ENCODE results near the gene ERN1.

The ERN1 gene

GRCh38 chr17:64095144-64095882 is 34.6 kb downstream of the ERN1 start:
- DNase-seq: peak in 35 of 42 donors; percentile 8 to 83 (median 38)
- intact Hi-C loops (cut with DNase I): no loop called here

- intact Hi-C loops (cut with DNase I): no loop called here
- DNase-seq: no peak
Observed at GRCh38 chr17:64094412-64094811, 35.5 kb downstream of the ERN1 start.

DNA sequence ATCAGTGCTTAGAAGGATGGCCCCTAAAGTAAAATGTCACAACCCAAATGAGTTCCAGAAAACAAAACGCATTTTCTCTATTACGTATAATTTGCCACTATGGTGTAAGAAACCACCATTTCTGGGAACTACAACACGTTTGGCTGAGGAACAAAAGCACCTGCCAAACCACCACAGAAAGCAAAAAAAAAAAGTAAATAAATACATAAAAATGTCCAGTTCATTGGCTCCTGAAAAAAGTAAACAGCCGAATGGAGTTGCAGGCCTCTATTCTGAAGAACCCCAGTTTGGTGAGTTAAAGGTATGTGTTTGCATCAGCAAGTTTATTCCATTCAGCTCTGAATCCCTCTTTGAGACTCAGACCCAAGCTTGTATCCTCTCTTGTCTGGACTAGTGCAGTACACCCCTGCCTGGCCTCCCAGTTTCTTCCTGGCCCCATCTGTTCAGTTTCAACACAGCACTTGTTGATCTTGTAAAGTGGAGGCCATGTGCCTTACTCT is 36.9 kb downstream of the ERN1 start:
- no peak for DNase-seq
- intact Hi-C loops (cut with DNase I): no loop called here

DNA sequence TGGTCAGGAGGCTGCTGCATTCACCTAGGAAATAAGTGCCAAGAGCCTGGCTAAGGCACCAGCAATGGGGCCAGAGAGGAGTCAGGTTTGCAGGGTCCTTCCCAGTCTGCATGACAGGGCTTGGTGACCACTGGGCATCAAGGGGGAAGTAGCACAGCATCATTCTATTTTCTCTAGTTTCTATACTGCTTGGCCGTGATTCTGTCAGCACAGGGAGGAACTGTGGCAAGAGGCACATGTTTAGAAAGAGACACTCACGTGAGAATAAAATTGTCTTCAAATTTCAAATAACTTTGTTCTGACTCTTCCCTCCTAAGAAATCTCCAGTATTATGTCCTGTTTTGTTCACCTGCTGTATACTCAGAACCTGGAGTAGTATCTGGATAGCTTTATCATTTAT is 37.8 kb downstream of the ERN1 start:
- DNase-seq: no peak
- intact Hi-C loops (cut with DNase I): no loop called here

- no peak for DNase-seq
- intact Hi-C loops (cut with DNase I): no loop called here
Observed at GRCh38 chr17:64091571-64091970, 38.4 kb downstream of the ERN1 start.

DNA sequence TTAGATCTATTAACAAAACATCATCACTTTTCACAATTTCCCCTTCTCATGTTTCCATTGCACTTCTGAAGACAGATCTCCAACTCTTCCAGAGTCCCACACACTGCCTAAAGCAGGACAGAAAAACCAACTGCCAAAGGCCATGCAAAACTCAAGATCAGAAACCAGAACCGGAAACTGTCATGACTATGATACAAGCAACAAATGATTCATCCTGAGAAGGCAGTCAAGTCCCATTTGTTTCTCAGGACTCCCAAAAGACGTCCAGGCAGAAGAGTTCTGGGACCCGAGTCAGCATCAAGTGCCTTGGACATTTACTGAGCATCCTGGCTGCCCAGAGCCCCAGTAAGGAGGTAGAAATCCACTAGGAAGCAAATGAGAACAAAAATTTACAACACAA is 38.8 kb downstream of the ERN1 start:
- DNase-seq: no peak
- intact Hi-C loops (cut with DNase I): no loop called here

- DNase-seq: no peak
- intact Hi-C loops (cut with DNase I): no loop called here
Observed at GRCh38 chr17:64090144-64090543, 39.8 kb downstream of the ERN1 start.

DNA sequence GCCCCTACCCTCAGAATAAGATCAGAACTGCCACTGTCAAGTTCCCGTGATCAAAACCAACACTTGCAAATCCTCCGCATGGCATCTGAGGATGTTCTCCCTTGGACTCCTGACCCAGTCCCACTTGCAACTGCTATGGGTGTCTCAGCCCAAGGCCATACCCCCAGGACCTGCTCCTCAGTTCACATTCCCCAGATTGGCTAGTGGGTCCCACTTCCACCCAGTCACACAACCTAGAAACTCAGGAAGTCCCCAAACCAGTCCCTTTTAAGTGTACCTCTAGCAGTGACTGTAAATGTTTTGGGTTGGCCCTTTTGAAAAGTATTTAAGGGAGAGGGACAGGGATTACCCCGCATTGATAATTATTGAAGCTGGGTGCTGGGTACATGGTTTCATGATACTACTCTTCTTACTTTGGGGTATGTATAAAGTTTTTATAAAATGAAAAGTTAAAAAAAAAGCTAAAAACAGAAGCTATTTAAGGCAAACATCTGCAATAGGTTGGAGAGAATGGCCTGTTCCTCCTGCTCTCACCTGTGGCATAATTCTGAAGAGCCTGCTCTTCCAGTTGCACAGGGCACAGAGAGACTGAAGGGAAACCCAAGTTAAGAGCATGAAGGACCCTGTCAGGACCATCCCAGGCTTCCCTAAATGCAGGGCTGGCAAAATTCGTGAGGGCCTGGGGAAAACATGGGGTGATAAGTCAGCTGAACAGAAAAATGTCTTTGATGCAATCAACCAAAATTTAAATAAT is 42.5 kb downstream of the ERN1 start:
- intact Hi-C loops (cut with DNase I): no loop called here

DNA sequence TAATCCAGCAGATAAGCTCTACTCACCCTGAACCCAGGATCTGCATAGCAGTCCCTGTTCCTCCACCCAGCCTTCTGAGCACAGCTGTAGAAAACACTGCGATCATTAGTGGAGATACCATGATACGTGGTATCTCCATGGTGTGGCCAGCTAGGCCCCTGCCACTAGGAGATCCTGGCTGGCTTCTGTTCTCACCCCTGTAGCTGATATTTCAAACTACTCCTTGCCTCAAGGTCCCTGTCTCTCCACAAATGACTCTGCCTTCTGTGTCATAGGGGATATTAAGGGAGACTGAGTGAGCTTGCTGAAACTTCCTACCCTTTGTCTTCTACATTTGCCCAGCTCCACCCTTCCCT is 44.3 kb downstream of the ERN1 start:
- no peak for DNase-seq
- intact Hi-C loops (cut with DNase I): no loop called here

More for the DNA sequence above, 42.5 kb downstream of the ERN1 start:
- no peak for DNase-seq

GRCh38 chr17:64084940-64085649 is 44.8 kb downstream of the ERN1 start:
- intact Hi-C loops (cut with DNase I): no loop called here
- DNase-seq: no peak

DNA sequence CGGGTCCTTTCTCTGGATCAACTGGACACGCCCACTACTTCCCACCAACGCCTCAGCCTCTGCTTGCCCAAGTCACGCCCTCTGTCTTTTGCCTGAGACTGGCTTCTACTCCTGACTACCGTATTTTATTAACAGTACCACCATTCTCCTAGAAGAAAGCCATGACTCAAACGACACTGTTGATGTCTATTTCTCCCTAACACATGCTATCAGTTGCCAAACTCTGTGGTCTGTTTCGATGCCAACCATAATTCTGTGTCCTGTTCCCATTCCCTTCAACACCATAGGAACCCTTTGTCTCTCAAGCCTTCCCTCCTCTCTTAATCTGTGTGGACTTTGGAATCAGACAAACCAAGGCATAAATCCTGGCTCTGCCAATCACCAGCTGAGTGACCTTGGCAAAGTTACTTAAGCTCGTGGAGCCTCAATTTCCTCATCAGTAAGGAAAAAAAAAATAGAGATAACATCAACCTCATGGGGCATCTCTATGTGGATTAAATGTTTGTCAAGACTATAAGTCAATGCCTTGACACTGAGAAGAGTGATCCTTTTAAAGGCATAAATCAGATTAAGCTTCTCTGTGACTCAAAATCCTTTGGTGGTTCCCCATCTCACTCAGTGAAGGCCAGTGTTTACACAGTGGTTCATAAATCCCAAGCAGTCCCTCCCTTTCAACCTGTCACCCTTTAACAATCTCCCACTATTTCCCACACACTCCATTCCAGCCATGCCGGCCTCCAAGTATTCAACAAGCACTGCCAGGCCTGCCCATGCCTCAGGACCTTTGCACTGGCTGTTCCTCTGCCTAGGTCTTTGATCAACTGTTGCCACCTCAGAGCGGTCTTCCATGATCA is 45.6 kb downstream of the ERN1 start:
- no peak for DNase-seq
- intact Hi-C loops (cut with DNase I): no loop called here

GRCh38 chr17:64083563-64084085 is 46.3 kb downstream of the ERN1 start:
- intact Hi-C loops (cut with DNase I): no loop called here
- DNase-seq: no peak

DNA sequence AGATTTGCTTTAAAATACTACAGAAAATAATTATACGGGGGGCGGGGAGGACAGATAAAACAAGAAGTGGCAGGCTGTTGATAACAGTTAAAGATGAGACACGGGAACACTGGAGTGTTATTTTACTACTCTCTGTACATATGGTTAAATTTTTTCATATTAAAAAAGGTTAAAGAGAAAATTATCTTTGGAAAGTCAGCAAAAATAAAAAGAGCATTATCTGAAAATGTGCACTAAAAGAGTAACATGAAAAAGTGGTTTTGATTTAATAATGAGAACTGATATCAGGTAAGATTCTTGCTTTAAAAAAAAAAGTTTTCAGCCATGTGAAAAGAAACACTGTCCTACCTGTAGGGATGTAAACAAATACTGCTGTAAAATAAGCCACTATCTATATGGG is 46.9 kb downstream of the ERN1 start:
- intact Hi-C loops (cut with DNase I): no loop called here

DNA sequence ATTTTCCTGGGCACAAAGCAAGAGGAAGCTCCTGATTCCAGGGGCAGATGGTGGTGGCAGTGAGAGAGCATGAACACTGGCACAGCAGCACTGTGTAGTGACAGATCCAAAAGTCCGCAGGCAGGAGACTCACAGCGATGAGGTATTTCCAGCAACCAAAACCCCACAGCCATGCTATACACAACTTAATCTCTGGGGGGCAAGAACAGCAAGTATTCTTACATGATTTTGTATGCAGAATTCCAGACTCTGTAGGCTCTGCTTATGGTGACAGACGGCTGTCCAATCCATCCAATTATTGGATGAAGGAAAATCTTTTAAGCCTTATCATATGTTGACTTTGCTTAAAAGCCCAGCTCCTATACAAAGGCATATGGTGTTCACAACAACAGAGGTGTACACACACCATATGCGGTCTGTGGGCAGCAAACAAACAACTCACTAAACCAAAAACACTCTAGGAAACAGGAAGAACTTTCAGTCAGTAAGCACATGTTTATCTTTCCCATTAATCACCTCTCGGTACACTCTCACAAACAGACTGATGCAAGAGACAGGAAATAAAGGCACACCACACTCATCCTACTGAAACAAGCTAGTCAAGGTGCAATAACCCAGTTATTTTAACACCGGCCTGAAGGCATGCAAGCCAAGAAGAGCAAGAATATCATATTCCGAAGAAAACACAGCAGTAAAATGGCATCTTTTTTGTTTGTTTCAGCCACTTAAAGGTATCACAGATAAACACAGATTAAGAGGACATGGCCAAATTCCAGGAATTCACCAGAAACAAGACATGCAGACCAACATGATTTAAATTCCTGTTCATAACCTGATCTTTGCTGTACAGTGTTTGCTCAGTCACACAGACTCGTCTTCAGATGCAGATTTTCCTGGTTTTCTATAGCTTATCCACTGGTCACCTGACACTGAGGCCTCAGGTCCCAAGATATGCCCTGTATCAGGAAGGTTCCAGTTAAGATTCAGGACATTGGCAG is 47.8 kb downstream of the ERN1 start:
- DNase-seq: no peak
- intact Hi-C loops (cut with DNase I): no loop called here

More for the DNA sequence above, 46.9 kb downstream of the ERN1 start:
- no peak for DNase-seq

- DNase-seq: no peak
- intact Hi-C loops (cut with DNase I): no loop called here
Observed at GRCh38 chr17:64080174-64080618, 49.7 kb downstream of the ERN1 start.

DNA sequence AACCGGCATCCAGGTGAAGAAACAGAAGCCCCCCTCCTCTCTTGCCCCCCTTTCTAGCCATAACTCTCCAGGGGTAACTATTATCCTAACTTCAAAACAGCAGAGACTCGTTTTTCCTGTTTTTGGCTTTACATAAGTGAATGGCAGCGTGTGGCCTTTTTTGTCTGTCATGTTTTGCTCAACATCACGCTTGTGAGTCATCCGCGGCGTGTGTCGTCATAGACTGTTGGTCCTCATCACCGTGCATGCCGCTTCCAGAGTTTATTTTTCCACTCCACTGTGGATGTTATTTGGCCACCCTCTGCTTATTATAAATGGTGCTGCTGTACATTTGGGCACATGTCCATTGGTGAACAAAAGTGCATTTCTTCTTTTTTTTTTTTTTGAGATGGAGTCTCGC is 52.6 kb downstream of the ERN1 start:
- peak in 1 of 42 donors; percentile 20 for DNase-seq
- intact Hi-C loops (cut with DNase I): no loop called here

DNA sequence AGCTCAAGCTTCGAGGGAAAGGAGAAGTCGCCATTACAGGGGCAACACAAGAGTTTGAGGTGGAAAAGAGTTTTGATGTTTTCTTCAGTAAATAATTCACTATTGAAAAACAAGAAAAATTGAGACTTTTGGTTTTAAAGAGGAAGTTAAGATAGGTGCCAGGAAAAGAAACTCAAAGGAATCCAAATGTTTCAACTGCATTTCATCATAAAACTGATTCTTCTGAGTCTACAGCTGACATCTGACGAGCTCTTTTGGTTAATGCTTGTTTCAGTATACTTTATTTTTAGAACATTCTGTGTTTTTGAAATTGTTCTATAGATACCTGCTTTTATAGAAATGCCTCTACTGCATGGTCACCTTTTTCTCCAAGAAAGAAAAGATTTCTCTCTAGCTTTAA is 54.0 kb downstream of the ERN1 start:
- intact Hi-C loops (cut with DNase I): no loop called here
- DNase-seq: no peak
